ENCODE data around the gene GASK1B. TPM values are rescaled to one million over a fixed set of nuclear protein-coding genes. Genes with fewer than 3 reads are reported as not detected.

The GASK1B gene
- total RNA-seq, 1 experiment from 2014 or later, result 1.1 TPM

DNA sequence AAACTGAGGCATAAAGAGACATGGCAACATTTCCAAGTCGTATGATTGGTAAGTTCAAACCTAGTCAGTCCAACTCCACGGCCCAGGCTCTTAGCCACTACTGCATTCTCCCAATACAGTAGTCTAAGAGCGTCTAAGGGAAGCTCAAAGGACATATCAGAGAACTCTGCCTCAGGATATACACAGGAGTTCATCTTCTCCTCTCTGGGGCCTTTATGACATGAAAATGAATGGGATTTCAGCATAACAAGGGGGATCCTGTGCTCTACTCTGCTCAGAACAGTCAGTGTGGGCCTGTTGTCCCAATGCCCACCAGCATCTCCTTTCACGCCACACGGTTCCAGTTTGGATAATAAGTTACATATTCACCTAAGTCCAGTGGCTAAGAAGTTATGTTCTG is 4.2 kb downstream of the GASK1B start:
- H3K4me1 ChIP-seq (ENCODE audit: control insufficient read depth, insufficient read depth, low read length), result peaks cover 3% of the 10 kb centered on the region; the same call in 1 of the 2 replicates
- no TSS peak for BruUV-seq (replicated peaks)
- in situ Hi-C loops (cut with HindIII; ENCODE audit: low pct_unique_long_range_greater_than_20kb, low sequenced_read_pairs) (no loop called here), intact Hi-C loops (cut with micrococcal nuclease; ENCODE audit: unreplicated experiment) (no loop called here)
- H3K4me3 ChIP-seq (ENCODE audit: low read depth in 2 of 2, low read length in 2 of 2), result no peak overlapping the region
- no peak overlapping the region for H3K27ac ChIP-seq (ENCODE audit: low read length)
- H3K9me3 ChIP-seq (ENCODE audit: control insufficient read depth, insufficient read depth, low read depth, low read length), result no peaks in the 10 kb centered on the region
- ChIA-PET CTCF (no interaction called here), POLR2A (no interaction called here)
- H3K27me3 ChIP-seq (ENCODE audit: control insufficient read depth, insufficient read depth, low read length), result no peaks in the 10 kb centered on the region
- no peak for DNase-seq (ENCODE audit: low read depth, low spot score)
- no peaks in the 10 kb centered on the region for H3K36me3 ChIP-seq (ENCODE audit: control insufficient read depth, insufficient read depth, low read length)
- no peak for TF ChIP-seq POLR2AphosphoS5 (IDR thresholded peaks at IDR 0.05; ENCODE audit: low read depth, low read length)
- TF ChIP-seq TCF7L2 (IDR thresholded peaks at IDR 0.05; ENCODE audit: low read depth, low read length), result no peak
- TF ChIP-seq, protein P1, sequence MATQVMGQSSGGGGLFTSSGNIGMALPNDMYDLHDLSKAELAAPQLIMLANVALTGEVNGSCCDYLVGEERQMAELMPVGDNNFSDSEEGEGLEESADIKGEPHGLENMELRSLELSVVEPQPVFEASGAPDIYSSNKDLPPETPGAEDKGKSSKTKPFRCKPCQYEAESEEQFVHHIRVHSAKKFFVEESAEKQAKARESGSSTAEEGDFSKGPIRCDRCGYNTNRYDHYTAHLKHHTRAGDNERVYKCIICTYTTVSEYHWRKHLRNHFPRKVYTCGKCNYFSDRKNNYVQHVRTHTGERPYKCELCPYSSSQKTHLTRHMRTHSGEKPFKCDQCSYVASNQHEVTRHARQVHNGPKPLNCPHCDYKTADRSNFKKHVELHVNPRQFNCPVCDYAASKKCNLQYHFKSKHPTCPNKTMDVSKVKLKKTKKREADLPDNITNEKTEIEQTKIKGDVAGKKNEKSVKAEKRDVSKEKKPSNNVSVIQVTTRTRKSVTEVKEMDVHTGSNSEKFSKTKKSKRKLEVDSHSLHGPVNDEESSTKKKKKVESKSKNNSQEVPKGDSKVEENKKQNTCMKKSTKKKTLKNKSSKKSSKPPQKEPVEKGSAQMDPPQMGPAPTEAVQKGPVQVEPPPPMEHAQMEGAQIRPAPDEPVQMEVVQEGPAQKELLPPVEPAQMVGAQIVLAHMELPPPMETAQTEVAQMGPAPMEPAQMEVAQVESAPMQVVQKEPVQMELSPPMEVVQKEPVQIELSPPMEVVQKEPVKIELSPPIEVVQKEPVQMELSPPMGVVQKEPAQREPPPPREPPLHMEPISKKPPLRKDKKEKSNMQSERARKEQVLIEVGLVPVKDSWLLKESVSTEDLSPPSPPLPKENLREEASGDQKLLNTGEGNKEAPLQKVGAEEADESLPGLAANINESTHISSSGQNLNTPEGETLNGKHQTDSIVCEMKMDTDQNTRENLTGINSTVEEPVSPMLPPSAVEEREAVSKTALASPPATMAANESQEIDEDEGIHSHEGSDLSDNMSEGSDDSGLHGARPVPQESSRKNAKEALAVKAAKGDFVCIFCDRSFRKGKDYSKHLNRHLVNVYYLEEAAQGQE (IDR thresholded peaks at IDR 0.05; ENCODE audit: insufficient read depth in 1 of 2, low read depth in 2 of 2, low read length in 1 of 2), result no peak
- TF ChIP-seq SIN3A (IDR thresholded peaks at IDR 0.05; ENCODE audit: borderline replicate concordance, insufficient read depth, low read depth, low read length), result no peak
- TF ChIP-seq, protein P2, sequence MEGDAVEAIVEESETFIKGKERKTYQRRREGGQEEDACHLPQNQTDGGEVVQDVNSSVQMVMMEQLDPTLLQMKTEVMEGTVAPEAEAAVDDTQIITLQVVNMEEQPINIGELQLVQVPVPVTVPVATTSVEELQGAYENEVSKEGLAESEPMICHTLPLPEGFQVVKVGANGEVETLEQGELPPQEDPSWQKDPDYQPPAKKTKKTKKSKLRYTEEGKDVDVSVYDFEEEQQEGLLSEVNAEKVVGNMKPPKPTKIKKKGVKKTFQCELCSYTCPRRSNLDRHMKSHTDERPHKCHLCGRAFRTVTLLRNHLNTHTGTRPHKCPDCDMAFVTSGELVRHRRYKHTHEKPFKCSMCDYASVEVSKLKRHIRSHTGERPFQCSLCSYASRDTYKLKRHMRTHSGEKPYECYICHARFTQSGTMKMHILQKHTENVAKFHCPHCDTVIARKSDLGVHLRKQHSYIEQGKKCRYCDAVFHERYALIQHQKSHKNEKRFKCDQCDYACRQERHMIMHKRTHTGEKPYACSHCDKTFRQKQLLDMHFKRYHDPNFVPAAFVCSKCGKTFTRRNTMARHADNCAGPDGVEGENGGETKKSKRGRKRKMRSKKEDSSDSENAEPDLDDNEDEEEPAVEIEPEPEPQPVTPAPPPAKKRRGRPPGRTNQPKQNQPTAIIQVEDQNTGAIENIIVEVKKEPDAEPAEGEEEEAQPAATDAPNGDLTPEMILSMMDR (IDR thresholded peaks at IDR 0.05), result no peak
- ATAC-seq, result no peak

DNA sequence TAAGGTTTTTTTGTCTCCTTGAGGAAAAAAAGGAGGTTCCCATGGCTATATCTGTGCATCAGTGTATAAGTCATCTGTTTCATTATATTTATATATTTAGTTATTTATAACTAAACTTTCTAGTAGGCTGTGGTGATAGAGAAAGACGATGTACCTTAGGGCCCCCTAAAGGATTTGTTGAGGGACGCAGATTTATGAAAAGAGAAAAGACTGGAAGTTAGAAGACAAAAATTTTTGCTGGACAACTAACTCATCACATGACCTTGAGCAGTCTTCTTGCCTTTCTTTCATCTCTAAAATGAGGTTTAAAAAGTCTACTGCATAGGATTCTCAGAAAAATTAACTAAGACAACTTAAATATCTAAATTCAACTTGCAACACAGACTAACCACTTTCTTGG is 6.1 kb downstream of the GASK1B start:
- POLR2A ChIA-PET, result no interaction called here
- TF ChIP-seq TCF7L2 (IDR thresholded peaks at IDR 0.05; ENCODE audit: low read depth, low read length) (no peak), POLR2AphosphoS5 (IDR thresholded peaks at IDR 0.05; ENCODE audit: low read depth, low read length) (no peak), SIN3A (IDR thresholded peaks at IDR 0.05; ENCODE audit: borderline replicate concordance, insufficient read depth, low read depth, low read length) (no peak)
- TF ChIP-seq, protein P2 (IDR thresholded peaks at IDR 0.05), result no peak
- TF ChIP-seq, protein P1 (IDR thresholded peaks at IDR 0.05; ENCODE audit: insufficient read depth in 1 of 2, low read depth in 2 of 2, low read length in 1 of 2), result no peak
- Histone ChIP-seq H3K4me1 (ENCODE audit: control insufficient read depth, insufficient read depth, low read length) (no peaks in the 10 kb centered on the region), H3K27me3 (ENCODE audit: control insufficient read depth, insufficient read depth, low read length) (no peaks in the 10 kb centered on the region), H3K36me3 (ENCODE audit: control insufficient read depth, insufficient read depth, low read length) (no peaks in the 10 kb centered on the region), H3K4me3 (ENCODE audit: low read depth in 2 of 2, low read length in 2 of 2) (no peak overlapping the region), H3K9me3 (ENCODE audit: control insufficient read depth, insufficient read depth, low read depth, low read length) (no peaks in the 10 kb centered on the region), H3K27ac (ENCODE audit: low read length) (no peak overlapping the region)
- DNase-seq (ENCODE audit: low read depth, low spot score) (no peak), ATAC-seq (no peak)
- CTCF ChIA-PET, result no interaction called here
- no TSS peak for BruUV-seq (replicated peaks)
- in situ Hi-C loops (cut with HindIII; ENCODE audit: low pct_unique_long_range_greater_than_20kb, low sequenced_read_pairs), result no loop called here
- intact Hi-C loops (cut with micrococcal nuclease; ENCODE audit: unreplicated experiment), result no loop called here
